HEK293 (cell line): ENCODE measurements around the gene AP1AR.
A peak's percentile ranks its signal among the peaks of the same experiment; 100 is the strongest.

ENCODE experiments used
- CTCF ChIA-PET: fragments of 350-600 bp; formaldehyde crosslinking; extraction: SDS; loops from one replicate; lab custom pipeline; 2021; ENCODE audit warnings: antibody characterized with exemption; lab: Yijun Ruan, JAX
- POLR2A ChIA-PET: fragments of 300-600 bp; formaldehyde crosslinking; extraction: SDS; loops from one replicate; lab custom pipeline; 2020; ENCODE audit warnings: antibody characterized with exemption, inconsistent platforms; lab: Yijun Ruan, JAX
- H3K27ac ChIP-seq: fragments of 200-500 bp; sonication (Bioruptor generic); 2 replicates; pipeline ENCODE4 v1.5.1; 2014; ENCODE audit warnings: low read depth, low read length, control low read depth, inconsistent platforms; ENCODE audit errors: extremely low read depth
- H3K36me3 ChIP-seq, 2 experiments: fragments of 200-500 bp in 1 of 2; sonication (Bioruptor generic) in 1 of 2; 1 replicate in 1 of 2; 2 replicates in 1 of 2; pipeline ENCODE4 v1.5.1; 2014 to 2017; ENCODE audit warnings: inconsistent platforms in 2 of 2, low read length in 2 of 2; ENCODE audit not compliant: control insufficient read depth in 2 of 2, insufficient read depth in 1 of 2
- H3K4me1 ChIP-seq: fragments of 200-500 bp; sonication (Bioruptor generic); 2 replicates; pipeline ENCODE4 v1.5.1; 2014; ENCODE audit warnings: mild to moderate bottlenecking, low read length, inconsistent platforms; ENCODE audit not compliant: control insufficient read depth, insufficient read depth
- H3K4me3 ChIP-seq: 2 replicates; pipeline ENCODE4 v1.5.1; 2011; ENCODE audit warnings: low read depth, mild to moderate bottlenecking, control low read depth, low read length, moderate library complexity
- H3K9me3 ChIP-seq: fragments of 200-500 bp; sonication (Bioruptor generic); 2 replicates; pipeline ENCODE4 v1.5.1; 2014; ENCODE audit warnings: low read depth, low read length, inconsistent platforms; ENCODE audit not compliant: control insufficient read depth, insufficient read depth
- BCL11A ChIP-seq: fragments of 450-650 bp; formaldehyde crosslinking; IDR thresholded peaks from 2 replicates; pipeline ENCODE4 v1.5.1; 2016; ENCODE audit warnings: low read depth, missing biosample characterization, missing genetic modification characterization
- KLF7 ChIP-seq: fragments of 450-650 bp; formaldehyde crosslinking; IDR thresholded peaks from 2 replicates; pipeline ENCODE4 v1.5.1; 2016; ENCODE audit warnings: missing biosample characterization, missing genetic modification characterization, borderline replicate concordance
- PRDM1 ChIP-seq: fragments of 450-650 bp; formaldehyde crosslinking; IDR thresholded peaks from 2 replicates; pipeline ENCODE4; 2016; ENCODE audit warnings: missing biosample characterization, missing genetic modification characterization
- YY1 ChIP-seq: fragments of 450-650 bp; formaldehyde crosslinking; IDR thresholded peaks from 2 replicates; pipeline ENCODE4 v1.5.1; 2018; ENCODE audit warnings: missing biosample characterization, missing genetic modification characterization
- YY2 ChIP-seq: fragments of 450-650 bp; formaldehyde crosslinking; IDR thresholded peaks from 2 replicates; pipeline ENCODE4 v1.5.1; 2016; ENCODE audit warnings: missing biosample characterization, missing genetic modification characterization
- ZBTB48 ChIP-seq: fragments of 450-650 bp; formaldehyde crosslinking; IDR thresholded peaks from 2 replicates; pipeline ENCODE4 v1.5.1; 2016; ENCODE audit warnings: missing biosample characterization, missing genetic modification characterization
- ZNF24 ChIP-seq: fragments of 450-650 bp; formaldehyde crosslinking; IDR thresholded peaks from 2 replicates; pipeline ENCODE4 v1.5.1; 2016; ENCODE audit warnings: missing biosample characterization, missing genetic modification characterization
- ZNF302 ChIP-seq: fragments of 450-650 bp; formaldehyde crosslinking; IDR thresholded peaks from 2 replicates; pipeline ENCODE4 v1.5.1; 2016; ENCODE audit warnings: missing biosample characterization, missing genetic modification characterization, low read depth
- ZNF37A ChIP-seq: fragments of 450-650 bp; IDR thresholded peaks from 2 replicates; pipeline ENCODE4 v1.5.1; 2018; ENCODE audit warnings: missing biosample characterization, missing genetic modification characterization
- ZNF473 ChIP-seq: fragments of 450-650 bp; formaldehyde crosslinking; IDR thresholded peaks from 2 replicates; pipeline ENCODE4 v1.5.1; 2017; ENCODE audit warnings: missing biosample characterization, missing genetic modification characterization
- TF ChIP-seq, protein P1 (sequence below): fragments of 450-650 bp; formaldehyde crosslinking; IDR thresholded peaks from 2 replicates; pipeline ENCODE4 v1.5.1; 2016; ENCODE audit warnings: missing biosample characterization, missing genetic modification characterization
- TF ChIP-seq, protein P2 (sequence below): fragments of 450-650 bp; formaldehyde crosslinking; conservative IDR thresholded peaks from 2 replicates; pipeline ENCODE4 v1.5.1; 2016; ENCODE audit warnings: low read depth, missing biosample characterization, missing genetic modification characterization
- TF ChIP-seq, protein P3 (sequence below): fragments of 450-650 bp; formaldehyde crosslinking; IDR thresholded peaks from 2 replicates; pipeline ENCODE4 v1.5.1; 2016; ENCODE audit warnings: missing biosample characterization, missing genetic modification characterization, low read depth
- TF ChIP-seq, protein P4 (sequence below): fragments of 450-650 bp; formaldehyde crosslinking; IDR thresholded peaks from 2 replicates; pipeline ENCODE4 v1.5.1; 2017; ENCODE audit warnings: missing biosample characterization, missing genetic modification characterization
- TF ChIP-seq, protein P5 (sequence below): fragments of 450-650 bp; formaldehyde crosslinking; IDR thresholded peaks from 2 replicates; pipeline ENCODE4 v1.5.1; 2016; ENCODE audit warnings: missing biosample characterization, missing genetic modification characterization

The AP1AR gene

DNA sequence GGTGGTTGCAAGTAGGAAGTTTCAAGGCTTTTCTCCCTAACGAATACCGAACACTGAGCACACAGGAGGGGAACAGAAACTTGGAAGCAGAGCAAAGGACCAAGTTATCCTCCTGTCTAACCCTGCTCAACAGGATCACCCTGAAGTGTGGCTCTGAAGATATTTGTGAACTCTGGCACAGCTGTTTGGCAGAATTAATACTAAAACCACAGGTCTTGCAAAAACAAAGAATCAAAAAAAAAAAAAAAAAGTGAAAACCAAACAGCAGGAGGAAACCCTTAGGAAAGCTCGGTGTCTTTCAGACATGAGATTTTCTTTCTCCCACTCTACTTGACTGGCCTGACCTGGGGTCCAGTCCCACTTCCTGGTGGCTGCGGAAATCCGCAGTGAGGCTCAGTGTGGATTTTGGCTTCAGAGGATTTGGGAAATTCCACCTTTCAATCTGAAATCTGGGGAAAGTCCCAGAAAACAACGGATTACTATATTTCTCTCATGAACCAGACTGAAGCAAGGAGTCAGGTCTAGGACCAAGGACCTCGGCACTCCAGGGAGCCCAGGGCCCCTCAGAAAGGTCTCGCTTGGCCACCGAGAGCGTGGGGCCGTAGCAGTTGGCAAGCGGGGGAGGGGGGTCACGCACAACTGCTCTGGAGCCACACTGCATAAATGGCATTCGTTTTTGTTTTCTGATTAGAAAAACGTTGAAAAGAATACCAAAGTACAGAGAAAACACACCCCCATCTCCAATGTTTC lies 53.2 kb downstream of the AP1AR start (continued):
- no peak for TF ChIP-seq ZNF302 (tag by site-specific recombination)
- TF ChIP-seq, protein P1, sequence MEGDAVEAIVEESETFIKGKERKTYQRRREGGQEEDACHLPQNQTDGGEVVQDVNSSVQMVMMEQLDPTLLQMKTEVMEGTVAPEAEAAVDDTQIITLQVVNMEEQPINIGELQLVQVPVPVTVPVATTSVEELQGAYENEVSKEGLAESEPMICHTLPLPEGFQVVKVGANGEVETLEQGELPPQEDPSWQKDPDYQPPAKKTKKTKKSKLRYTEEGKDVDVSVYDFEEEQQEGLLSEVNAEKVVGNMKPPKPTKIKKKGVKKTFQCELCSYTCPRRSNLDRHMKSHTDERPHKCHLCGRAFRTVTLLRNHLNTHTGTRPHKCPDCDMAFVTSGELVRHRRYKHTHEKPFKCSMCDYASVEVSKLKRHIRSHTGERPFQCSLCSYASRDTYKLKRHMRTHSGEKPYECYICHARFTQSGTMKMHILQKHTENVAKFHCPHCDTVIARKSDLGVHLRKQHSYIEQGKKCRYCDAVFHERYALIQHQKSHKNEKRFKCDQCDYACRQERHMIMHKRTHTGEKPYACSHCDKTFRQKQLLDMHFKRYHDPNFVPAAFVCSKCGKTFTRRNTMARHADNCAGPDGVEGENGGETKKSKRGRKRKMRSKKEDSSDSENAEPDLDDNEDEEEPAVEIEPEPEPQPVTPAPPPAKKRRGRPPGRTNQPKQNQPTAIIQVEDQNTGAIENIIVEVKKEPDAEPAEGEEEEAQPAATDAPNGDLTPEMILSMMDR (tag by site-specific recombination): no peak
- TF ChIP-seq PRDM1 (tag by site-specific recombination): peak; percentile 70
- no peak for TF ChIP-seq YY1

- no peaks in the 10 kb centered on the region for H3K36me3 ChIP-seq
- H3K4me1 ChIP-seq: no peaks in the 10 kb centered on the region
- H3K4me3 ChIP-seq: no peak overlapping the region
- no peak overlapping the region for H3K27ac ChIP-seq
- POLR2A ChIA-PET: no interaction called here
- TF ChIP-seq KLF7 (tag by site-specific recombination) (no peak), ZNF473 (tag by site-specific recombination) (no peak)
- H3K9me3 ChIP-seq: no peaks in the 10 kb centered on the region
- CTCF ChIA-PET: interaction anchor here (0.6 kb wide), 1 partner anchor 35 kb away, joined by 3 read pairs; no protein-coding TSS in a partner anchor
Observed at GRCh38 chr4:112287258-112287989, 55.8 kb downstream of the AP1AR start.

- ChIA-PET POLR2A (no interaction called here), CTCF (interaction anchor here (0.6 kb wide), 1 partner anchor 8 kb away, joined by 3 read pairs; the partner anchor contains the start of gene ALPK1)
- H3K4me1 ChIP-seq: no peaks in the 10 kb centered on the region
- no peaks in the 10 kb centered on the region for H3K36me3 ChIP-seq
- TF ChIP-seq ZBTB48 (tag by site-specific recombination) (no peak), ZNF24 (no peak), ZNF37A (tag by site-specific recombination) (no peak), YY2 (tag by site-specific recombination) (no peak), BCL11A (tag by site-specific recombination) (no peak)
- TF ChIP-seq, protein P2, sequence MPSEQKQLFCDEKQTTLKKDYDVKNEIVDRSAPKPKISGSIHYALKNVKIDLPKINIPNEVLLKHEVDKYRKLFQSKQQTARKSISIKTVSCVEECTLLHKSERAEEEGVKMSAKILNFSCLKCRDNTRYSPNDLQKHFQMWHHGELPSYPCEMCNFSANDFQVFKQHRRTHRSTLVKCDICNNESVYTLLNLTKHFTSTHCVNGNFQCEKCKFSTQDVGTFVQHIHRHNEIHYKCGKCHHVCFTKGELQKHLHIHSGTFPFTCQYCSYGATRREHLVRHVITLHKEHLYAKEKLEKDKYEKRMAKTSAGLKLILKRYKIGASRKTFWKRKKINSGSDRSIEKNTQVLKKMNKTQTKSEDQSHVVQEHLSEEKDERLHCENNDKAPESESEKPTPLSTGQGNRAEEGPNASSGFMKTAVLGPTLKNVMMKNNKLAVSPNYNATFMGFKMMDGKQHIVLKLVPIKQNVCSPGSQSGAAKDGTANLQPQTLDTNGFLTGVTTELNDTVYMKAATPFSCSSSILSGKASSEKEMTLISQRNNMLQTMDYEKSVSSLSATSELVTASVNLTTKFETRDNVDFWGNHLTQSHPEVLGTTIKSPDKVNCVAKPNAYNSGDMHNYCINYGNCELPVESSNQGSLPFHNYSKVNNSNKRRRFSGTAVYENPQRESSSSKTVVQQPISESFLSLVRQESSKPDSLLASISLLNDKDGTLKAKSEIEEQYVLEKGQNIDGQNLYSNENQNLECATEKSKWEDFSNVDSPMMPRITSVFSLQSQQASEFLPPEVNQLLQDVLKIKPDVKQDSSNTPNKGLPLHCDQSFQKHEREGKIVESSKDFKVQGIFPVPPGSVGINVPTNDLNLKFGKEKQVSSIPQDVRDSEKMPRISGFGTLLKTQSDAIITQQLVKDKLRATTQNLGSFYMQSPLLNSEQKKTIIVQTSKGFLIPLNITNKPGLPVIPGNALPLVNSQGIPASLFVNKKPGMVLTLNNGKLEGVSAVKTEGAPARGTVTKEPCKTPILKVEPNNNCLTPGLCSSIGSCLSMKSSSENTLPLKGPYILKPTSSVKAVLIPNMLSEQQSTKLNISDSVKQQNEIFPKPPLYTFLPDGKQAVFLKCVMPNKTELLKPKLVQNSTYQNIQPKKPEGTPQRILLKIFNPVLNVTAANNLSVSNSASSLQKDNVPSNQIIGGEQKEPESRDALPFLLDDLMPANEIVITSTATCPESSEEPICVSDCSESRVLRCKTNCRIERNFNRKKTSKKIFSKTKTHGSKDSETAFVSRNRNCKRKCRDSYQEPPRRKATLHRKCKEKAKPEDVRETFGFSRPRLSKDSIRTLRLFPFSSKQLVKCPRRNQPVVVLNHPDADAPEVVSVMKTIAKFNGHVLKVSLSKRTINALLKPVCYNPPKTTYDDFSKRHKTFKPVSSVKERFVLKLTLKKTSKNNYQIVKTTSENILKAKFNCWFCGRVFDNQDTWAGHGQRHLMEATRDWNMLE (tag by site-specific recombination): no peak
- TF ChIP-seq, protein P3, sequence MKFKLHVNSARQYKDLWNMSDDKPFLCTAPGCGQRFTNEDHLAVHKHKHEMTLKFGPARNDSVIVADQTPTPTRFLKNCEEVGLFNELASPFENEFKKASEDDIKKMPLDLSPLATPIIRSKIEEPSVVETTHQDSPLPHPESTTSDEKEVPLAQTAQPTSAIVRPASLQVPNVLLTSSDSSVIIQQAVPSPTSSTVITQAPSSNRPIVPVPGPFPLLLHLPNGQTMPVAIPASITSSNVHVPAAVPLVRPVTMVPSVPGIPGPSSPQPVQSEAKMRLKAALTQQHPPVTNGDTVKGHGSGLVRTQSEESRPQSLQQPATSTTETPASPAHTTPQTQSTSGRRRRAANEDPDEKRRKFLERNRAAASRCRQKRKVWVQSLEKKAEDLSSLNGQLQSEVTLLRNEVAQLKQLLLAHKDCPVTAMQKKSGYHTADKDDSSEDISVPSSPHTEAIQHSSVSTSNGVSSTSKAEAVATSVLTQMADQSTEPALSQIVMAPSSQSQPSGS (tag by site-specific recombination): no peak
- TF ChIP-seq, protein P4, sequence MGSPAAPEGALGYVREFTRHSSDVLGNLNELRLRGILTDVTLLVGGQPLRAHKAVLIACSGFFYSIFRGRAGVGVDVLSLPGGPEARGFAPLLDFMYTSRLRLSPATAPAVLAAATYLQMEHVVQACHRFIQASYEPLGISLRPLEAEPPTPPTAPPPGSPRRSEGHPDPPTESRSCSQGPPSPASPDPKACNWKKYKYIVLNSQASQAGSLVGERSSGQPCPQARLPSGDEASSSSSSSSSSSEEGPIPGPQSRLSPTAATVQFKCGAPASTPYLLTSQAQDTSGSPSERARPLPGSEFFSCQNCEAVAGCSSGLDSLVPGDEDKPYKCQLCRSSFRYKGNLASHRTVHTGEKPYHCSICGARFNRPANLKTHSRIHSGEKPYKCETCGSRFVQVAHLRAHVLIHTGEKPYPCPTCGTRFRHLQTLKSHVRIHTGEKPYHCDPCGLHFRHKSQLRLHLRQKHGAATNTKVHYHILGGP (tag by site-specific recombination): no peak
- TF ChIP-seq, protein P5, sequence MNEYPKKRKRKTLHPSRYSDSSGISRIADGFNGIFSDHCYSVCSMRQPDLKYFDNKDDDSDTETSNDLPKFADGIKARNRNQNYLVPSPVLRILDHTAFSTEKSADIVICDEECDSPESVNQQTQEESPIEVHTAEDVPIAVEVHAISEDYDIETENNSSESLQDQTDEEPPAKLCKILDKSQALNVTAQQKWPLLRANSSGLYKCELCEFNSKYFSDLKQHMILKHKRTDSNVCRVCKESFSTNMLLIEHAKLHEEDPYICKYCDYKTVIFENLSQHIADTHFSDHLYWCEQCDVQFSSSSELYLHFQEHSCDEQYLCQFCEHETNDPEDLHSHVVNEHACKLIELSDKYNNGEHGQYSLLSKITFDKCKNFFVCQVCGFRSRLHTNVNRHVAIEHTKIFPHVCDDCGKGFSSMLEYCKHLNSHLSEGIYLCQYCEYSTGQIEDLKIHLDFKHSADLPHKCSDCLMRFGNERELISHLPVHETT (tag by site-specific recombination): no peak
- no peak overlapping the region for H3K27ac ChIP-seq
- no peaks in the 10 kb centered on the region for H3K9me3 ChIP-seq
- H3K4me3 ChIP-seq: no peak overlapping the region
Observed at GRCh38 chr4:112288455-112288854, 56.9 kb downstream of the AP1AR start.
